ENCODE results near the gene KRT24.

DNA sequence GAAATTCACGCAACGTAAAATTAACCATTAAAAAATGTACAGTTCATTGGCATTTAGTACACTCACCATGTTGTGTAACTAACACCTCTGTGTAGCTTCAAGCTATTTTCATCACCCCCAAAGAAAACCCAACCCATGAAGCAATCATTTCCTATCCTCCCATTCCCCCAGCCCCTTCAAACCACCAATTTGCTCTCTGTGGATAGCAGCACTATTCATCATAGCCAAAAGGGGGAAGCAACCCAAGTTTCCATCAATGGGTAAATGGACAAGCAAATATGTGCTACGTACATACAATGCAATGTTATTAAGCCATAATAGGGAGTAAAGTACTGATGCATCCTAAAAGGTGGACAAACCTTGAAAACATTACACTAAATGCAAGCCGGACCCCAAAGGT lies 27.6 kb downstream of the KRT24 start:
- TF ChIP-seq CTCF (IDR thresholded peaks at IDR 0.05) (no peak), POLR2AphosphoS5 (IDR thresholded peaks at IDR 0.05) (no peak)

Measured in prostate gland (tissue), 2 donors.